HG03060 (cell line): Measurements from ENCODE around the gene CPXM2.

ENCODE experiments used
- ATAC-seq: cut with Tn5 transposase; IDR thresholded peaks from one replicate; pipeline ENCODE4 v1.9.1; 2021; ENCODE audit warnings: low read depth, moderate number of reproducible peaks; ENCODE audit not compliant: unreplicated experiment

Gene CPXM2

GRCh38 chr10:123778719-123779517 is 112.7 kb downstream of the CPXM2 start:
- no peak for ATAC-seq

DNA sequence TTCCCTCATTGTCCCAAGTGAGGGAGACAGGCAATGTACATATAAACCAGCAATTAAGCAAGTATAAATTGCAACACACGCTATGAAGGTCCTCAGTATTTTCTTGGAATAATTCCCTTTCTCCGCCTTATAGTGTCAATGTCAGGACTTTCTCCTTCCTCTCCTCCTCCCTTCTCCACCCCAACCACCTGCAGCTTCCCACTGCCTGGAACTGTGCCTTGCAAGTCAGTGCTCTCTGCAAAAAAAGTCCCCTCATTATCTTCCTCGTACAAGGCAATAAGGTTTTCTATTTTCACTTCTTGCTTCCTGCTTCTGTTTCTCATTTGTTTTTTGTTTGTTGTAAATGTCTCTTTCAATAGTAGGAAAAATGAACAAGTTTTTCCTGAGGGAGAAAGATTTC is 113.7 kb downstream of the CPXM2 start:
- no peak for ATAC-seq

DNA sequence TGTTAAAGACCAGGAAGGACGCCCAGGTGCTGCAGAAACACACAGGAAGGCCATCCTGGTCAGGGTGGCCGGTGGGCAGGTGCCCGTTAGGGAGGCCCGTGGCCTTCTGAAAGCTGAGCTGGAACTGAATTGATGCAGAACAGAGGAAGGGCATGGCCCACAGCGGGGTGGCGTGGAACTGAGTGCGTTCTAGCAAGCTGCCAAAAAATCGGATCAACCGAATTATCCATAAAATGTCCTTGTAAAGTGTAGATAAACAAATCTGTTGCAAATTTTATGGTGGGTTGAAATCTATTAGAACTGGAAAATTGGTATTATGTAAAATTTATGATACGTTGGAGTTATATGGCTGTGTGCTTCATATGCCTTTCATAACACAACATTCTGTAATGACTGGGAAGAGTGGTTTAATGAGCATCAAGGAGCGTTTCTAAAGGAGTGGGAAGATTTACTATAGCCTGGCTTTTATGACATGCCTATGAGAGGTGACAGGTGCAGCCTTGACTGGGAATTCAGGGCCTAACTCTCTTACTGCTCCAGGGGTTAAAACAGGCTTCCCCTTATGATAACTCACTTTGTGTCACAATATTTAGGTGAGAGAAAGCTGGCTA is 117.4 kb downstream of the CPXM2 start:
- ATAC-seq = no peak

- ATAC-seq = no peak
These were observed 118.7 kb downstream of the CPXM2 start for GRCh38 chr10:123772645-123773508.

DNA sequence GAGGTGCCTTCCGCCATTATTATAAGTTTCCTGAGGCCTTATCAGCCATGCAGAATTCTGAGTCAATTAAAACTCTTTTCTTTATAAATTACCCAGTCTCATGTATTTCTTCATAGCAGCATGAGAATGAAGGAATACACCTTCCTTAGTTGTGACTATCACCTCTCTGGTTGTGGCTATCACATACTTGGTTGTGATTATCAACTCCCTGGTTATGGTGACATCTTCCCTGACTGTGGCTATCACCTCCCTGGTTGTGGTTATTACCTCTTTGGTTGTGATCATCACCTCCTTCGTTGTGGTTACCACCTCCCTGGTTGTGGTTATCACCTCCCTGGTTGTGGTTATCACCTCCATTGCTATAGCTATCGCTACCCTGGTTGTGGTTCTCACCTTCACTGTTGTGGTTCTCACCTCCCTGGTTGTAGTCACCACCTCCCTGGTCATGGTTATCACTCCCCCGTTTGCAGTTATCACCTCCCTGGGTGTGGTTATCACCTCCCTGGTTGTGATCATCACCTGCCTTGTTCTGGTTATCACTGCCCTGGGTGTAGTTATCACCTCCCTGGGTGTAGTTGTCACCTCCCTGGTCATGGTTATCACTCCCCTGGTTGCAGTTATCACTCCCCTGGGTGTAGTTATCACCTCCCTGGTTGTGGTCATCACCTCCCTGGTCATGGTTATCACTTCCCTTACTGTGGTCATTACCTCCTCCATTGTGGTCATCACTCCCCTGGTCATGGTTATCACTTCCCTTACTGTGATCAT is 119.5 kb downstream of the CPXM2 start:
- ATAC-seq = no peak

DNA sequence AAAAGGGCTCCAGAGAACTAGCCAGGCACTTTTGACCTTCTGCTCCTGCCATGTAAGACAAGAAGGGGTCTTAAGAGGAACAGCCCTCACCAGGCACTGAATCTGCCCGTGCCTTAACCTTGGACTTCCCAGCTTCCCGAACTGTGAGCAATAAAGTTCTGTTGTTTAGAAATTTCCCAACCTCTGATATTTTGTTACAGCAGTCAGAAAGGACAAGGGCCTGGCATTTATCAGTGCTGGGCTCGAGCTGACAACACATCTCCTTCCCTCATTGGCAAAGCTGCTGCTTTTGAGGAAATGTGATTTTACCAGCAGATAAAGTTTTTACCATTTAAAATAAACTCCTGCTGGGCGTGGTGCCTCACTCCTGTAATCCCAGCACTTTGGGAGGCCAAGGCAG is 122.0 kb downstream of the CPXM2 start:
- ATAC-seq = no peak

GRCh38 chr10:123766761-123767160 is 124.8 kb downstream of the CPXM2 start:
- no peak for ATAC-seq

GRCh38 chr10:123766012-123766411 is 125.6 kb downstream of the CPXM2 start:
- ATAC-seq = no peak

- ATAC-seq = no peak
These were observed 129.9 kb downstream of the CPXM2 start for GRCh38 chr10:123761666-123762230.

DNA sequence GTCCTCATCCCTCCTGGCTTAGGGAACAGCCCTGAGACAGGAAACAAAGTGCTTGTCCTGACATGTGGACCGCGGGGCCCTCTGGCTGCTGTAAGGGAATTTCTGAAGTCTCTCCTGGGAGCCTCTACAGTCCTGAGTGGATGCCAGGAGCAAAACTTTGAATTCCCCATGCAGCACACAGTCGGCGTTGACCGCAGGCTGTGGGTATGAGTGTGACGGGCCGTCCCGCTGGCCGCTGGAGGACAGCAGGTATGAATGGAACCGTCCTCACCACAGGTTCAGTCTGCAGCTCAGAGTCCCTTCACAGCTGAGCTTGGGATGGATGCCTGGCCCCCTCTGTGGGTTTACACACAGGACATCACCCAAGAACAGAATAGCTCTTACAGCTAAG is 130.6 kb downstream of the CPXM2 start:
- ATAC-seq = no peak

- no peak for ATAC-seq
These were observed 131.1 kb downstream of the CPXM2 start for GRCh38 chr10:123760356-123761037.

DNA sequence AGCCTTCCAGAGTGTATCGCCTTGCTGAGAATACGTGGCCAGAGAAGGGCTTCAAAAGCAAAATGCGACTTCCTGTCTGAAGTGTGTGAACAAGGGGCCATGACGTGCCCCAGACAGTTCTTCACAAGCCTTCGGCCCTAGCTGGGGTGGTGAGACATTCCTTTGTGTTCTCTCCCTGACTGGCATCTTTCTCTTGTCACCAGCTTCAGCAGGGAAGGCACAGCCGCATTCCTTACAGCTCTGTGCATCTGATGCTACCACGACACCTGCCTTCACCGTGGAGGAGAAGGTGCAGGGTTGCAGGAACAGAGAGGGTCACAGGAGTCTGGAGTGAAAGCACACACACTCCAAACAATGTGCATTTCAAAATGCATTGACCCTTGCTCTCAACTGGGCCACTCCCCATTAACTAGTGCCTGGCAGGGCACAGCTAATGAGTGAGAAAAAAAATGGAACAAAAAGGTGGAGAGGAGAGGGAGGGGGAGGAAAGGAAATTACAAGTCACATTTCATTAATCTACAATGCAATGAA is 132.0 kb downstream of the CPXM2 start:
- ATAC-seq = no peak

GRCh38 chr10:123759041-123759440 is 132.6 kb downstream of the CPXM2 start:
- ATAC-seq = no peak

GRCh38 chr10:123757853-123758252 is 133.8 kb downstream of the CPXM2 start:
- ATAC-seq = no peak

DNA sequence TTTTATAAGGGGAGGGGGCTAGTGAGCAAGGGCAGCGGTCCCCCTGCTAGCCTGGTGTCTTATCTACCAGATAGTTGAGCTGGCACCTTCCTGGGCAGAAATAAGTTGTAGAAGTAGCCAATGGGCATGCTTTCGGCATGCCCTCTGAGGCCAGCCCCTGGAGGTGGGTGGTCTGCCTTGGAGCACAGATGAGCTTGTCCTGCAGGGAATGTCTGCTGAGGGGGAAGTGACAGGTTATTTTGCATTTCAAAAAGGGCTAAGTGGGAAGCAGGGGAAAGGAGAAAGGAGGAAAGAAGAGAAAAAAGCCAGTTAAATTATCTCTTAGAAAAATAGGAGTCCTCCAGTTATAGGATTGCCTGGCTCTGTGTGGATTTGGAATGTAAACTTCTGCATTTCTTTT is 136.5 kb downstream of the CPXM2 start:
- no peak for ATAC-seq

DNA sequence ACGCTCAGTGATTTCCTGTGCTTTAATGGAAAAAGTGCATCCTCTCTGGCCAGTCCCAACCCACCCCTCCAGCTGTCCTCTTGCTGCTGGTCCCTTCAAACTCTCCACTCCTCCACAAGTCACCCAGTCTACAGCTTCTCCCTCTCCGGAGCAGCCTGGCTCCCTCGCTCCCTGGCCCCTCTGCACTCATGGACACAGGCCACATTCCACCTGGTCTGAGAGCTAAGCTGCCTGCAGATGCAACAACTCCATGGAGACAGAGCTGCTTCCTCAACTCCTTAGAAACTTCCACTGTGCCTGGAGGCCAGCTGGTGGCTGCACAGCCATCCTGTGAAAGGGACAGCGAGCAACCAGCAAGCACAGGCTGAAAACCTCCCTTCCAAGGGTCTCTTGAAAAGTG is 137.5 kb downstream of the CPXM2 start:
- no peak for ATAC-seq

DNA sequence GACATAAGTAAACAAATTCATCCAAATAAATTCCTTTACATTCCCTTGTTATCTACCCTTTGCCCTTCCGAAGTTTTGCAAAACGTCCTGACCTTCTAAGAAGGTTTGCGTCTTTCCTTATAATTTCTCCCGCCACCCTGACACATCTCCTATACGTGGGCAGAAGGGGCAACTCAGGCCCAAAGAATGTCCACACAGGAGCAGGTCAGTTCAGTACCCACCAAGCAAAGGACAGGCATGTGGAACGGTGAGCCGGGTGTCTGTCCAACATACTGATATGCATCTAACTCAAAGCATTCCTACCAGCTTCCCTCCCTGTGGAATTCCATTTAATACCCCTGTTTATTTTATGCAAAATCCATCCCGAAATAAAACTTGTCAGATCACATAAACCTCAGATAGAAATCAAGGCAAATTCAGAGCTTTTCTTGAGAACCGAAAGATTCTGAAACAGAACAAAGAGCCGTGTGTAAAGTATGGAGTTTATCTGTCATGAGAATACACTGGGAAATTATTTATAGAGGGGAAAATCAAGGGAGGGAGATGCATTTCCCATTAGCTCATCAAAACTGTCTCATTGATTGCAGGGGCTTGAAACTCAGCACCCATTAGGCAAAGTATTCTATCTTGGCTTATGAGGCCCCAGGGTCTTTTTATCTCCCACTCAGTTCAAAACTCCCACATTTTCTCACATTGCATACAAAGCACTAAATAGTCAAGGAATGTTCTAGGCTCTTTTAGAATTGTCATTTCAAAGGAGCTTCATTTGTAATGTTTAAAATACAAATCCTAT is 140.1 kb downstream of the CPXM2 start:
- no peak for ATAC-seq

DNA sequence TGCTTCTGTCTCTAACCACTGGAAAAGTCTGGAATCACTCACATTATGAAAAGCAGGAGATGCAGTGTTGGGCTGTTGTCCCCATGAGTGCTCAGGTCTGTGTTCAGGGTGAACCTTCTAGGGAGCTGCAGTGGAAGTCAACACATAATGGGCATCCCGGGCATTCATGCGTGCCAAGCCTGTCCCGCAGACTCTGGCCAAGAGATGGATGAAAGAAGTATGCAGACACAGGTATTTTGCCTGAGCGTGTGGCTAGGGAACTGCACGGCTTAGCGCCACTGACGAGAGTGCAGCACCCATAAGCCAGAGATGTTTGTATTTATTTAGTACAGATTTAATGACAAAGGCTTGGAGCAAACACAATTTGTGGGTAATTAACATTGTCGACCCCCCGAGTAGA is 140.7 kb downstream of the CPXM2 start:
- ATAC-seq = no peak

DNA sequence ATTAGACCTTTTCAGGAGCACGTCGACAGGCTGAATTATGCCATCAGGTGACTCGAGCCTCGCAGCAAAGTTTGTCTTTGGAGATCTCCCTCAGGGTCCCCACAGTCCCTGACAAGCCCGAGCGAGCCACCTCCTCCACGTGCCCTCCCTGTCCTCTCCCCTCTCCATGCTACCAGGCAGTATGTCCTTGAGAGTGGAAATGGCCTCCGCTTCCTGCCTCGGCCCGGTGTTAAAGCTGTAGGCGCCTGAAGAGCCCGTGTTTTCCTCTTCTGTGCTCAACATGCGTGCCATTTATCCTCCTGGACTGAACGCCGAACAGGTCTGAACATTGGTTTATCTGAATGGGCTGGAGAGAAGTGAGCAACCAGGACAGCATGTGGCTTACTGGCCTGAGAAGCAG is 142.9 kb downstream of the CPXM2 start:
- no peak for ATAC-seq
